HK-2 (cell line): Measurements from ENCODE around the gene KRT74.

Experiments
- DNase-seq: peaks from one replicate; pipeline ENCODE4 v3.0.0-alpha.2; 2018; ENCODE audit not compliant: unreplicated experiment

The KRT74 gene

DNA sequence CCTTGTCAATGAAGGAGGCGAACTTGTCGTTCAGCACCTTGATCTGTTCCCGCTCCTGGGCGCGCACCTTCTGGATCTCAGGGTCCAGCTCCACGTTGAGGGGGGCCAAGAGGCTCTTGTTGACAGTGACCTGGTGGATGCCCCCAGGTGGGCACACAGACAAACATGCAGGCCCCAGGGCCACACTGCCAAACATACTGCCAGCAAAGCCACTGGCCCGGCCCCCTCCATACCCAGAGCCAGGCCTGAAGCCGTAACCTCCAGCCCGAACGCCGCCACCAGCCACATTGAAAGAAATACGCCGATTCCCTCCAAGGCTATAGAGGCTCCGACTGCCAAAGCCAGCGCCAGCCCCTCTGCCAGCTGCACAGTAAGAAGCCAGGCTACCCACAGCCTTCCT is 337 bp downstream of the KRT74 start:
- no peak for DNase-seq

DNA sequence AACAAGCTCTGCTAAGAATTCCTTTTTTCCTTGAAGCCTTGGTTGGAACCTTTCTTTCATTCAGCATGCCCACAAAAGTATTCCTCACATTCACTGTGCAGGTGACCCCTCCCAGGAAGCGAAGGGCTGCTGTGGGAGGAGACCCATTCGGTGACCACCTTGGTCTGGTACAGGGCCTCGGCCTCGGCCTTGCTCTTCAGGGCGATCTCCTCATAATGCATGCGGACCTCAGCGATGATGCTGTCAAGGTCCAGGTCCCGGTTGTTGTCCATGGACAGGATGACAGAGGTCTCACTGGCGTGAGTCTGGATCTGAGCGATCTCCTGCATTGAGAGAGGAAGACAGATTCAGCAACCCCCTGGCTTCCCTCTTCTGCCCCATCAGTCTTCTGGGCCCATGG is 3.1 kb downstream of the KRT74 start:
- DNase-seq = no peak

DNA sequence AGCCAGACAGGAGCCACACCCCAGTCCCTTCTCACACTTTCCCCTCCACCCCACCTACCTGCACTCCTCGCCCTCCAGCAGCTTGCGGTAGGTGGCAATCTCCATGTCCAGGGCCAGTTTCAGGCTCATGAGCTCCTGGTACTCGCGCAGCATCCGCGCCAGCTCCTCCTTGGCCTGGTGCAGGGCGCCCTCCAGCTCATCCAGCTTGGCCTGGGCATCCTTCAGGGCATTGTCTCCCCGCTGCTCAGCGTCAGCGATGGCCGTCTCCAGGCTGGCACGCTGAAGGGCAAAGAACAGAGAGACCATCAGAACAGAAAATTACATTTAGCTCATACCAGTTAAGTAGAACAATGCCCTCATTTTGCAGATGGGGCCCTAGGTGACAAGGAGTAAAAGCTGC is 5.5 kb downstream of the KRT74 start:
- DNase-seq = no peak

DNA sequence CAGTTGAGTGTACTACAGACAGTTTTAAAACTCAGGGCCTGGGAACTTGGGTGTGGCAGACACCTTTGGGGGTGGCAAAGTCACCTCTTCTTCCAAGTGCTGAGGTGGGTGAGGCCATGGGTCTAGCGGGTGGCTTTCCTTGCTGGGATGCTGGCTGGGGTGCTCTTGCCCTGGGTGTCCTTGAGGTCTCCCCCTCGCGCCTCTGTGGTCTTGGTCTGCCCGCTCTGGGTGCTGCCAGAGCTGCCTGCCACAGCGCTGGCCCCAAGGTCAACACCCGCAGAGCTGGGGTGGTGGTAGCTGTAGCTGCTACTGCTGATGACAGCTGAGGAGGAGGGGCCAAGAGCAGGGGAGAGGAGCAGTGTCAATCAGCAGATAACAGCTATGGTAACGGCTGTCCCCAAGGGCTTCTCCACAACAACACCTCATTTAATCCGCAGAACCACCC is 6.8 kb downstream of the KRT74 start:
- no peak for DNase-seq

DNA sequence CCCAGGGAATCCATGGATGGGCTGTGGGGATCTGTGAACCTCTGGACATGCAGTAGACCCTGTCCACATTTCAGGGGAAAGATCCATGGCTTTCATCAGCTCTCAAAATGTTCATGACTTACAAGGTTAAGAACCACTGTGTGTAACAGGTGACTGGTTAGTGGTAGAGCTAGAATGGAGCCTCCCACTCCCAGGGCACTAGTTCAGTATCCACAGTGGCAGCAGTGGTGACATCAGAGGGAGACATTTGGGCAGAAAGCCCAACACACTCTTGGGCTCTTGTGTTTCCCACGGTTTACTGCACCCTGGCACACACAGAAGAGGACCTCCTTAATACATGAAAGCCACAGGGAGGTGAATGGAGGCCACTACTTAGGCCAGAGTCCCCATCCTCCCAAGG is 9.1 kb downstream of the KRT74 start:
- DNase-seq = no peak

DNA sequence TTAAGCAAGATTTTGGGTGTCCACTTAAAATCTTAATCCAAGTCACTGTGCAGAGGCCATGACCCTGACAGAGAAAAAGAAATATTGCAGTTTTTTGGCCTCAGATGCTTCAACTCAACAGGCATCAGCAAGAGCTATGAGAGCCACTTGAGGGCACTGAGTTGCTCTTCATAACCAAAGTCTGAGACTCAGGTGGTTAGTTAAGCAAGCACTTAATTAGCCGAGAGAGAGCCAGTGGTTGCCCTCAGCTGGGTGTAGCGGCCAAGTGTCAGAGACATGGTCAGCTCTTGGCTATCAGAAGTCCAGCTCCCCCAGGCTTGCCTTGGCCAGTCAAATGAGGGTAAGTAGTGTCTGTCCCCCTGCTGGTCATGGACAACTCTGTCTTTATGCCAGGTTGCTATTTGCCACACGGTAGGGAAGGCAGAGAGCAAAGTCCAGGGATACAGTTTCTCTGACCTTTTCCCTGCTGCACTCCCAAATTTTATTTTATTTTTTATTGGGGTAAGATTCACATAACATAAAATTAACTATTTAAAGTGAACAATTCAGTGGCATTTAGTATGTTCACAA is 11.7 kb downstream of the KRT74 start:
- DNase-seq = no peak

DNA sequence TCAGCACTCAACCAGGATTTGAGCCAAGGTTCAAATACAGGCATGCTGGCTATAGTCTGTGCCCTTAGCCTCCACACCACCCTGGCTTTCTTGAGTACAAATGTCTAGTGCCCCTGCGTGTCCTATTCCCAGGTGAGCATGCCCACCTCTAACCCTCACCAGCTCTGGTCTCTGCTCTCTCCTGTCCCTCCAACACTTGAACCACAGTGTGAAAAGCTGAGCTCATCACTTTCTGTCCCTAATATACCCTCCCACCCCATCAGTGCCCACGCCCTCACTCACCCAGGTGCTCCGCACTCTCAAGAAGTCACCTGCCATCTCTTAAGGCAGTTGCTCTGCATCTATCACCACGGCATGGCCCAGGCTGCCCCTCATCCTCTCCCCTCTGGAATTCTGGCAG is 13.7 kb downstream of the KRT74 start:
- DNase-seq = no peak

DNA sequence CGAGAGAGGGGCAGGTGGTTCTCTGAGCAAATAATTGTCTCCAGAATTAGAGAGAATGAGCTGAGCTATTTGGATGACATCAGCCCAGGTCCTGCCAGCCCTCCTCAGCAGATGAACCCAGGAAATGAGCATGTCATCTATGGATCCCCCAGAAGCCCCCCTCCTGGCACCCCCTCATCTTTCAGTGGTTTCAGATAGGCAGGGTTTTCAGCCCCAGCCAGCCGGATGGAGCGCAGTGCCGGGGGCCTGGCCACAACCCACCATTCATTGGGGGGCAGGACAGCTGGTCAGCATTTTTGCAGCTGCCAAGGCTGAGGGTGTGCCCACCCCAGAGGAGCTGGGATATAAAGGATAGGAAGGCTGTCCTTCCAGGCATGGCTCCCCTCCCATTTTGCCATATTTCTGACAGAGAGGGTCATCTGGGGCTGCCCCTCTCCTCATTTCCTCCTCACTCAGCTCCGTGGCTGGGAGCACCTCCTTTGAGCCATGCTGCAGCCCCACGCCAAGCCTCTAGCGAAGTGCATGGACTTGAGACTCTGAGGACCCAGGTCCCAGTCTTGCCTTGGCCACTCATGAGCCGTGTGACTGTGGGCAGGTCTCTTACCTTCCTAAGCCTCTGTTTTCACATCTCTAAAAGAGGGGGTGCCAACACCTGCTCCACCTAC is 14.7 kb downstream of the KRT74 start:
- DNase-seq = no peak

DNA sequence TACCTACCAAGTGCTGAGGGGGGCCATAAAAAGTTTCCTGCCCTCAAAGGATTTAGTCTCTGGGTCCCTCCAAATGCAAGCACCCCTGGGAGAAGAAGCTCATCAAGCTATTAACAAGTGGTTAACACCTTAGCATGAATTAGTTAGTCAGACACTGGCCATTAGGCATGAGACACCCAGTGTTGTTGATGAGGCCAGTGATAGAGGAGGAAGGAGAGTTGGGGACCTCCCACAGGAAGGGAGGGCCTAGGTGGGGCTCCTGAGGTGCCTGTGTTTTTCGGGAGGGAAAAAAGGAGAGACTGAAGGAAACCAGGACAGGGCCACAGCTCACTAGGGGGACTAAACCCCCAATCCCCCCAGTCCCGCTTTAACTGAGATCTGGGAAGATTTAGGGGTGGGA is 16.2 kb downstream of the KRT74 start:
- DNase-seq = no peak

DNA sequence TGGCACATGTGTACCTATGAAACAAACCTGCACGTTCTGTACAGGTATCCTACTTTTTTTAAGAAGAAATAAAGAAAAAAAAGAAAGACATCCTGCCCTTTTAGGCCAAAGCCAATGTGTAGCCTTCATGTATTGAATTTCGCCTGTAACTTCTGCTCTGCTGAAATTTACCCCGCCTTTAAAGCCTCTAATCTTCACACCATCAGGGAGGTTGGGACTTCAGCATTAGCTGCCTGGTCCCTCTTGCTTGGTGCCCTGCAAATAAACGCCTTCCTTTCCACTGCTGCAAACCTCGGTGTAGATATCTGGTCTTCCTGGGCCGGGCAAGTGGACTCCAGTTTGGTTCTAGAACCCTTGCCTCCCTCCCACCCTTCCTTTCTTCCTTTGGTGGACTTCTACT is 18.1 kb downstream of the KRT74 start:
- DNase-seq = no peak

DNA sequence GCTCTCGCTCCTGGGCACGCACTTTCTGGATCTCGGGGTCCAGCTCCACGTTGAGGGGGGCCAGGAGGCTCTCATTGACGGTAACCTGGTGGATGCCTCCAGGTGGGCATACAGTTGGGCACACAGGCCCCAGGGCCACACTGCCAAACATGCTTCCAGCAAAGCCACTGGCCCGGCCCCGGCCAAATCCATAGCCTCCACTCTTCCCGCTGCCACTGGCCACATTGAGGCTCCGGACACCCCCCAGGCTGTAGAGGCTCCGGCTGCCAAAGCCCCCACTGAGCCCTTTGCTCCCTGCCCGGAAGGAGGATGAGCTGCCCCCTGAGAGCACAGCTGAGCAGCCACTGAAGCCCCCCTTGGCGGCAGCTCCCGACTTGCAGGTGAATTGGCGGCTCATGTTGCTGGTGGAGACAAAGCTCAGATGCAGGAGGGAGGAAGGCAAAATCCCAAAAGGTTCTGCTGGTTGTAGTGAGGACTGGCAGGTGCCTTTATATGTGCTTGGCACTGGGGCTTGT is 20.9 kb downstream of the KRT74 start, which contains the start of gene KRT71:
KRT71 (minus strand) TSS at position 465 of the 515 bp plus-strand sequence; CDS start at position 397, 68 bp downstream.
- no peak for DNase-seq

DNA sequence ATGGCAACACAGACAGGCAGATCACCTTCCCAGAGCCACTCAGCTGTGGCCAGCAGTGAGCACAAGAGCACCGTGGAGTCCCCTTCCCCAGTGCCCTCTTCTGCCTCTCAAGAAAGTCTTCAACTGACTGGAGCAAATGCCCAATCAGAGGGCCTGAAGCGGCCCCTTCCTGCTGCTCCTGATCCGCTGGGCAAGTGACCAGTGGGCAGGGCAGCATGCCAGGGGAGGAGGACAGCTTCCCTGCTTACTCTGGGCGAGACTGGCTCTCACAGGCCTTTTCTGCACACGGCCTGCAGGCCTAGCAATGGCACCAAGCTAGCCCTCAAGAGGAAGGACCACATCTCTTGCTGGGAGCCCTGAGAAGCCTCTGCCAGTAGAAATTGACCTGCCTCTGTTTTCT is 21.6 kb downstream of the KRT74 start:
- DNase-seq = no peak

DNA sequence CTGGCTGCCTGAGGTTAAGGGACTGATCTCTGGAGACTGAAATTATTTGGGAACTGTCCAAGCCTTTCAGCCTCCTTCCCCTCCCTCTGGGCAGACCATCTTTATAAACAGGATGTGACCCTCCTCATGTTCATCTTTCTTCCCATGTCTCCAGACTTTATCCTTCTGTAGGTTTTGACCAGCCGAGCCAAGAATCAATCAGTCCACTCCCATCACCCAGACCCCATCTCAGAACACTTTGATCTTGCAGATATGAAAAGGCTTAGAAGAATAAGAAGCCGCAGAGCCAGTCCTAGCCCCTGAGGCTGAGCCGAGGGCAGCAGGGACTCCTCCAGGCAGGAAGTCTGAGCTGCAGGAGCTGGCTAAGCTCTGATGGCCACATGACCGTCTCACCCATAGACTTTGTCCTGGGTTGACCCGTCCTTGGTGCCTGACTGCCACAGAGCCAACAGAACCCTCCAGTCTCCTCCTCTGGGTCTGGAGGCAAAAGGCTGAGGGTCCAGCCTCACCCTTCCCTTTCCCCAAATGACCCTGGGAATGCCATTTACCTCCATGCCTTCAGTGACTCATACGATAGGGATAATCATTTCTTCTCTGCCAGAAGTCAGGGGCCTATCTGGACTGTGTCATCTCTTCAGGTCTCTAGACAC is 22.3 kb downstream of the KRT74 start:
- DNase-seq = no peak

DNA sequence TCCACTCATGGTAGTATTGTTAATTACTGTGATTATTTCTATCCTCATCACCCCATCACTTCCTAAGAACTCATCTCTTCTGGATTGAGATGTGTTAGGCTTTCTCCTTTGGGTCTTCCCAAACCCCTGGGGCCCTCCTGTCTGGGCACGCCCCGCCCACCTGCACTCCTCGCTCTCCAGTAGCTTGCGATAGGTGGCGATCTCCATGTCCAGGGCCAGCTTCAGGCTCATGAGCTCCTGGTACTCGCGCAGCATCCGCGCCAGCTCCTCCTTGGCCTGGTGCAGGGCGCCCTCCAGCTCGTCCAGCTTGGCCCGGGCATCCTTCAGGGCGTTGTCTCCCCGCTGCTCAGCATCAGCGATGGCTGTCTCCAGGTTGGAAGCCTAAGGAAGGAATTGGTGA is 27.5 kb downstream of the KRT74 start:
- no peak for DNase-seq

DNA sequence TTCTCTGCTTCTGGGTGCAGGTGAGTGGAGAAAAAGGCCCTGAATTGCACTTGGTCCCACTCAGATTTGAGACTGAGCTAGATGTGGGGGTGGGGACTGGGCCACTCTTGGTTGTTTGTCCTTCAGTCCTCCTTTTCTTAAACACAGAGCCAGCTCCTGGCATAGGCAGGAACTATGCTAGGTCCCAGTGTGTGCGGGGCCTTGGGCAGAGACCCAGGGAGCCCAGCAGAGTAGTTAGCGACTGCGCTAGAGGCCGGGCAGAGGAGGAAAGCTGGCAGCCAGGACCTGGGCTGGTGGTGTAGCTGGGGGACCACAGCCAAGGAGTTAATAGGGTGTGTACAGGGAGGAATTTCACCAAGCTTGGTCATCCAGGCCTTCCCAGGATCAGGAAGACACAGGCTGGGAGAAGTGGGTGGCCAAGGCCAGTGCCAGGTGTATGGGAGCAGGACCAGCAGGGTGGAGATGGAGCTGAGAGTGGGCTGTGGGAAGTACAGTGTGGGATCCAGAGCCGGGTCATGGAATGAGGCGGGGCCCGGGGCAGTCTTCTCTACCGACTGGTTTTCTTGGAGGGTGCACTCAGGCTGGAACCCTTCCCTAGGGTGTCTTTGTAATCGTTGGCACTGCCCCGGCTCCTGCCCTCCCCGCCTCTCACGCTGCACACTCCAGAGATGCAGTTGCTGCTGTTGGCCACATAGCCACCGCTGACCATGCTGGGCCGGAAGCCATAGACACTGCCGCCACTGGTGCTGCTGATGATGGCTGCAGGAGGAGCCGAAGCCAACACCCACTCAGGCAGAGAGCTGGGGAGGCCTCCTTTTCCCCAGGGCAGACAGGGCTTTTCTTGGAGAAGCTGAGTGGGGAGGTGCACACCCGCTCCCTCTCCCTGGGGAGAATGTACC is 29.4 kb downstream of the KRT74 start:
- no peak for DNase-seq

DNA sequence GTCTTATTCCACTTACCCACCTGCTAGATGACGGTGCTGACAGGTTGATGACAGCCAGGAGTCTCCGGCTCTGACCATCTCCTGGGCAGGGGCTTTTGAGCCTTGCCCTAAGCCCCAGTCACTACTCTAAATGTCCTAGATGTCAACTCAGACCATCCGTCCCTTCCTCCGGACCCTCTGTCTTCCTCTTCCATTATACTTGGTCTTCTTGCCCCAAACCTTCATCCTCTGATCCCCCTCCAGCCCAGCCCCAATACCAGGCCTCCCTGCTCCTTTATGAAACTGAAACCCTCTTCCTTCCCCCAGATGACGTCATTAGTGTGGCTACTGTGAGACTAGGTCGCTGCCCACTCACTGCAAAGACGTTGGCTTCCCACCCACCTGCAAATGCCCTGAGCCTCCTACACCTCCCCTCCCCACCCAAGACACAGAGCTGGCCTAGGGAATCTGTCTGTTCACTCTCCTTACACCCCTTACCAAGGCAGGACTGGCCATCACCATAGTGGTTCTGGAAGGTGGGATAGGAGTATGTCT is 30.8 kb downstream of the KRT74 start:
- no peak for DNase-seq

DNA sequence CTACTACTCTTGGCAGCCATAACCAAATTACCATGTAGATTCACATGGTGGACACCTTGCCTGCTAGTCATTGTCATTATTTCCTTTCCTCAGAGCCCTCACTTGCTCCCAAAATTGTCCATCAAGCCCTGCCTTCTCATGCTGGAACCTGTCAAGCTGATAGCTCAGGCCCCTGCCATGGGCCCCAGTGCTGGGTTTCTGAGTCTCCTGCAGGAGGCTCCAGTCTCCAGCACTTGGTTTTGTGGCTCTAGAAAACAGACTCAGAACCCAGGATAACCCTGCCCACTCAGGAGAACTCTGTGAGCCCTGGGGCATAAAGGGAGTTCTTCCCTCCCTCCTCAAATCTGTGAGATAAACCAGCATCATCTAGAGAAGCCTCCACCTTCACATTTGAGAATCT is 31.5 kb downstream of the KRT74 start:
- DNase-seq = no peak

DNA sequence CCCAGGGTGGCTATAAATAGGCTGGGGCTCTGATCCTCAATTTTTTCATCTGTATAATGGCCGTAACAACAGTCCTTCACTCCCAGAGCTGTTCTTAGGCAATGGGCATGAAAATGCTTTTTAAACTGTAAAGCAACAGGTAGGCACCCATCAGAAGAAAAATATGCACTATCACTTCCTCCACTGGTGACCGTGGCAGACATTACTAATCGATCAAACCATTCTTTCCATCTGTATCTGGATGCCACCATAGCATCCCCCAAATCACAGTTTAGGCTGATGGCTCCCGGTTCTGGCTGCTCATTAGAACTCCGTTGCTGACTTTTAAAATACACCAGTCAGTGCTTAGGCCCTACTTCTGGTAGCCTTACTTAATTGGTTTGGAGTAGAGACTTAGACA is 31.9 kb downstream of the KRT74 start:
- no peak for DNase-seq

DNA sequence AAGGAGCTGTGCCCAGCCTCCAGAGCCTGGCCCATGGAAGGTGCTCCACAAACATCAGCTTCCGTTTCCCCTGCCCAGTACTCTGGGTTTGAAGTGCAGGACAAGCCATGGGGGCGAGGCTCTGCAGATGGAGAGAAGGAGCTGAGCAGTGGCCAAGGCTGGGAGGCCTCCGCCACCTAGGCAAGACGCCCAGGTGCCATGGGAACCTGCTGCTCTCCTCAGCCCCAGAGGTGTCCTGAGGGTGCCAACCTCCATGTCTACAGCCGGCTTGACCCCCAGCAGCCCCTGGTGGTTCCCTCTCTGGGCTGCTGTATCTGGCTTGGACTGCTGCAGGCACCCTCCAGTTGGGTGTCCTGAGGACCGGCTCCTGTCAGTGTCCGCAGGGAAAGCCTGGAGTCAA is 33.1 kb downstream of the KRT74 start:
- DNase-seq = no peak

DNA sequence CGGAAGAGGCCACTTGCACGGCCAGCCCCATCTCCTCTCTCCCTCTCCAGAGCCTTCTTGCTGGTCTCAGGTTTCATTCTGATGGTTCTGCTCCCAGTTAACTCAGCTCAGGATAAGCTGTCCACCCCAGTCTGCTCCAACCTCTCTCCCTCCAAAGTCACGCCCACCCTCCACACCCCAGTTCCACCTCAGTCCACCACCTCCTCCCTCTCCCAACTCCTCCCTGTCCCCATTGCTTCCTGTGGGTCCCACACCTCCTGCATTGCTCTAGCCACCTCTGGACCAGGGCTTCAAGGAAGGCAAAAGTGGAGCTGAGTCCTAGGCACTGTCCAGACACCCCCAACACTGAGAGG is 33.8 kb downstream of the KRT74 start:
- no peak for DNase-seq

DNA sequence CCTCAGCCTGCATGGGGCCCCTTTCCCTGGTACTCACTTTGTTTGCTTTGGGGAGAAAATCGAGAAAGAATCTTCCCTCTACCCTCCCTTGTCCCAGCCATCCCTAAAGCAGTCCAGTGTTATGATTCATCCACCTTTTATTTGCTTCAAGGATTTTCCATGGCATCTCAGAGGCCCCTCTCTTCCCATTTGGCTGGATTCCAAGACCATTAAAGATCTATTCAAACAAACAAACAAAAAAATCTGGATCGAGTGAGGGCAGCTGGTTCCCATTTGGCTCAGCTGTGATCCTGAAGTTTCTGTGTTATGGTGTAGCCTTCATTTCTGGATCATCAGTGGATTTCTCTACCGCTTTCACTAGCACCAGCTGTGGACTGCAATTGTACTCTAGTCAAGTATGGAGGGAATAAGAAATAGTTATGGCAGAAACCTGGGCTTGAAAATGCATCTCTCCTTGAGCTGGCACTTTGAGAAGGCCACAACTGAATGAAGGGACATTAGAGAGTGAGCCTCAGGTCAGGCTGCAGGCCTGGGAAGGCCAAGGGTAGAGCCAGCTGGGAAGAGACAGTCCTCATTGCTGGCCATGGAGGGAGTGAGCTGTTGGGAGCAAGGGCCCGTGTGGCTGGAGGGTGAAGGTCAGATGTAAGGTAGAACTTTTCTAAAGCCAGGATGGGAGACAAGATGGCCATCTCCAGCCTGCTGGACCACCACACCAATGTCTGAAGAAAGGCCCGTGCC is 34.4 kb downstream of the KRT74 start:
- DNase-seq = no peak
